Measurements from ENCODE around the gene CNIH4. TPM values are rescaled to one million over a fixed set of nuclear protein-coding genes. Genes with fewer than 3 reads are reported as not detected.

Gene CNIH4
- total RNA-seq, 1 donor, result 36.2 TPM

GRCh38 chr1:224368409-224368808, 11.7 kb downstream of the CNIH4 start:
- H3K4me2 ChIP-seq (ENCODE audit: insufficient read depth, low read length), result no peak overlapping the region
- no peaks in the 10 kb centered on the region for H3K4me1 ChIP-seq (ENCODE audit: insufficient read depth, low read length)
- no peak overlapping the region for H3K4me3 ChIP-seq (ENCODE audit: insufficient read depth, low read length)
- no peak overlapping the region for H3K27ac ChIP-seq (ENCODE audit: low read depth, low read length)
- DNase-seq (ENCODE audit: insufficient read length, low spot score, missing footprints), result no peak
- peaks cover 3% of the 10 kb centered on the region for H4K20me1 ChIP-seq (ENCODE audit: insufficient read depth, low read length)
- H3K9me3 ChIP-seq (ENCODE audit: low read depth, low read length), result no peaks in the 10 kb centered on the region
- peaks cover 34% of the 10 kb centered on the region for H3K79me2 ChIP-seq (ENCODE audit: insufficient read depth, low read length)
- peaks cover 64% of the 10 kb centered on the region for H3K36me3 ChIP-seq (ENCODE audit: insufficient read depth, low read length)
- no peaks in the 10 kb centered on the region for H3K27me3 ChIP-seq (ENCODE audit: insufficient read depth, low read length)
- no peak overlapping the region for H2AFZ ChIP-seq (ENCODE audit: low read length)
- TF ChIP-seq, protein P1, sequence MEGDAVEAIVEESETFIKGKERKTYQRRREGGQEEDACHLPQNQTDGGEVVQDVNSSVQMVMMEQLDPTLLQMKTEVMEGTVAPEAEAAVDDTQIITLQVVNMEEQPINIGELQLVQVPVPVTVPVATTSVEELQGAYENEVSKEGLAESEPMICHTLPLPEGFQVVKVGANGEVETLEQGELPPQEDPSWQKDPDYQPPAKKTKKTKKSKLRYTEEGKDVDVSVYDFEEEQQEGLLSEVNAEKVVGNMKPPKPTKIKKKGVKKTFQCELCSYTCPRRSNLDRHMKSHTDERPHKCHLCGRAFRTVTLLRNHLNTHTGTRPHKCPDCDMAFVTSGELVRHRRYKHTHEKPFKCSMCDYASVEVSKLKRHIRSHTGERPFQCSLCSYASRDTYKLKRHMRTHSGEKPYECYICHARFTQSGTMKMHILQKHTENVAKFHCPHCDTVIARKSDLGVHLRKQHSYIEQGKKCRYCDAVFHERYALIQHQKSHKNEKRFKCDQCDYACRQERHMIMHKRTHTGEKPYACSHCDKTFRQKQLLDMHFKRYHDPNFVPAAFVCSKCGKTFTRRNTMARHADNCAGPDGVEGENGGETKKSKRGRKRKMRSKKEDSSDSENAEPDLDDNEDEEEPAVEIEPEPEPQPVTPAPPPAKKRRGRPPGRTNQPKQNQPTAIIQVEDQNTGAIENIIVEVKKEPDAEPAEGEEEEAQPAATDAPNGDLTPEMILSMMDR (IDR thresholded peaks at IDR 0.05; ENCODE audit: extremely low read depth, low read depth, low read length), result no peak

- Histone ChIP-seq H3K9me3 (ENCODE audit: low read depth, low read length) (no peaks in the 10 kb centered on the region), H3K4me1 (ENCODE audit: insufficient read depth, low read length) (peaks cover 25% of the 10 kb centered on the region), H3K27ac (ENCODE audit: low read depth, low read length) (no peak overlapping the region), H2AFZ (ENCODE audit: low read length) (no peak overlapping the region), H3K79me2 (ENCODE audit: insufficient read depth, low read length) (peaks cover 15% of the 10 kb centered on the region), H3K36me3 (ENCODE audit: insufficient read depth, low read length) (peaks cover 57% of the 10 kb centered on the region), H3K4me3 (ENCODE audit: insufficient read depth, low read length) (no peak overlapping the region), H3K4me2 (ENCODE audit: insufficient read depth, low read length) (no peak overlapping the region), H4K20me1 (ENCODE audit: insufficient read depth, low read length) (peaks cover 9% of the 10 kb centered on the region), H3K27me3 (ENCODE audit: insufficient read depth, low read length) (no peaks in the 10 kb centered on the region)
- TF ChIP-seq, protein P1 (IDR thresholded peaks at IDR 0.05; ENCODE audit: extremely low read depth, low read depth, low read length), result no peak
- no peak for DNase-seq (ENCODE audit: insufficient read length, low spot score, missing footprints)
Measured at GRCh38 chr1:224373008-224373590, 16.4 kb downstream of the CNIH4 start.

DNA sequence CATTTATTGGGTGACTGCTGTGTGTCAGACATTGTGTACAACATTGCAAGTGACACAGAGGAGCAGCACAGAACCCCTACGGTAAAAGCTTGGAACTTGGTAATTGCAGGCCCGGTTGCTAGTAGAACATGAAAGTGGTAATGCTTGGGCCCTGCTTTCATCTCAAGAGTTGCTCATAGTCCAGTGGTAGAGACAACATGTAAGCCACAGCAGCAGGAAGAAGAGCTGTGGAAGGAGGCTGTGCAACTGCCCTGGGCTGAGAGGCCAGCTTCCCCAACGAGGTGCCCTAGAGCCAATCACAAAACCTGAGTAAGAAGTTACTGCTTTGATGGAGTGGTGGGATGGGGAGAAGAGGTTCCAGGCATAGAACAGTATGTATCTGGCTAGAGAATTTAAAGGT, 18.4 kb downstream of the CNIH4 start:
- H3K9me3 ChIP-seq (ENCODE audit: low read depth, low read length), result no peaks in the 10 kb centered on the region
- no peak overlapping the region for H3K4me2 ChIP-seq (ENCODE audit: insufficient read depth, low read length)
- H3K27ac ChIP-seq (ENCODE audit: low read depth, low read length), result no peak overlapping the region
- no peak for DNase-seq (ENCODE audit: insufficient read length, low spot score, missing footprints)
- H3K79me2 ChIP-seq (ENCODE audit: insufficient read depth, low read length), result peaks cover 11% of the 10 kb centered on the region
- H3K4me3 ChIP-seq (ENCODE audit: insufficient read depth, low read length), result no peak overlapping the region
- H3K36me3 ChIP-seq (ENCODE audit: insufficient read depth, low read length), result peaks cover 38% of the 10 kb centered on the region
- no peak overlapping the region for H2AFZ ChIP-seq (ENCODE audit: low read length)
- H4K20me1 ChIP-seq (ENCODE audit: insufficient read depth, low read length), result peaks cover 9% of the 10 kb centered on the region
- H3K4me1 ChIP-seq (ENCODE audit: insufficient read depth, low read length), result peaks cover 25% of the 10 kb centered on the region
- TF ChIP-seq, protein P1 (IDR thresholded peaks at IDR 0.05; ENCODE audit: extremely low read depth, low read depth, low read length), result no peak
- H3K27me3 ChIP-seq (ENCODE audit: insufficient read depth, low read length), result no peaks in the 10 kb centered on the region

DNA sequence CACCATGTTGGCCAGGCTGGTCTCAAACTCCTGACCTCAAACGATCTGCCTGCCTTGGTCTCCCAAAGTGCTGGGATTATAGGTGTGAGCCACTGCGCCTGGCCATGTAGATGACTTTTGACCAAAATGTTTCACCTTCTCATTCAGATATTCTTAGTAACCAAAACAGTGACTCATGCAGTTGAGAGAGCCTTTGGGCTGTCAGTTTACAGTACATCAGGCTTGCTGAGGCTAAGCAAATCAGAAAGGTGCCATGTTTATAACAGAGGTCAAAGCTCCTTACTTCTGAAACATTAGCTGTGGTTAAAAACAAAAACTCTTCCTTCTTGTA, 21.0 kb downstream of the CNIH4 start:
- Histone ChIP-seq H3K4me1 (ENCODE audit: insufficient read depth, low read length) (peaks cover 25% of the 10 kb centered on the region), H3K4me3 (ENCODE audit: insufficient read depth, low read length) (no peak overlapping the region), H3K27me3 (ENCODE audit: insufficient read depth, low read length) (no peaks in the 10 kb centered on the region), H3K27ac (ENCODE audit: low read depth, low read length) (no peak overlapping the region), H4K20me1 (ENCODE audit: insufficient read depth, low read length) (peaks cover 9% of the 10 kb centered on the region), H3K36me3 (ENCODE audit: insufficient read depth, low read length) (peaks cover 16% of the 10 kb centered on the region), H3K4me2 (ENCODE audit: insufficient read depth, low read length) (no peak overlapping the region), H3K9me3 (ENCODE audit: low read depth, low read length) (no peaks in the 10 kb centered on the region), H3K79me2 (ENCODE audit: insufficient read depth, low read length) (peaks cover 8% of the 10 kb centered on the region), H2AFZ (ENCODE audit: low read length) (no peak overlapping the region)
- TF ChIP-seq, protein P1 (IDR thresholded peaks at IDR 0.05; ENCODE audit: extremely low read depth, low read depth, low read length), result no peak
- DNase-seq (ENCODE audit: insufficient read length, low spot score, missing footprints), result no peak
